HepG2 (cell line): Measurements from ENCODE around the gene CCL17. TPM values are rescaled to one million over a fixed set of nuclear protein-coding genes. Genes with fewer than 3 reads are reported as not detected.

Source experiments
- ARHGAP35 ChIP-seq: sonication (generic); formaldehyde crosslinking; IDR thresholded peaks from 2 replicates; pipeline ENCODE4 v1.9.0; 2022; ENCODE audit warnings: mild to moderate bottlenecking, inconsistent platforms, moderate library complexity, missing genetic modification reagents, borderline replicate concordance
- CBFB ChIP-seq: sonication (generic); formaldehyde crosslinking; IDR thresholded peaks from 2 replicates; pipeline ENCODE4 v1.4.0; 2020; ENCODE audit warnings: missing genetic modification reagents
- KLF6 ChIP-seq: IDR thresholded peaks from 2 replicates; pipeline ENCODE4 v1.8.0; 2016; ENCODE audit warnings: missing biosample characterization, missing genetic modification reagents
- MAZ ChIP-seq, 2 experiments: sonication (generic) in 1 of 2; formaldehyde crosslinking in 1 of 2; IDR thresholded peaks; 2 replicates each; pipeline versions ENCODE4 v1.5.0 to v1.6.1; 2012 to 2020; ENCODE audit warnings: low read depth in 2 of 2, mild to moderate bottlenecking in 2 of 2, borderline replicate concordance in 1 of 2, improper control_type of control experiment in 1 of 2, low read length in 1 of 2, missing genetic modification reagents in 1 of 2, moderate library complexity in 1 of 2
- MXI1 ChIP-seq: IDR thresholded peaks from 3 replicates; pipeline ENCODE4 v1.6.1; 2012; ENCODE audit warnings: low read depth, low read length, inconsistent platforms, borderline replicate concordance
- PTBP1 ChIP-seq: fragments of 200-400 bp; formaldehyde crosslinking; IDR thresholded peaks from 2 replicates; pipeline ENCODE4 v1.6.1; 2018; ENCODE audit warnings: low read length, low read depth; ENCODE audit not compliant: poor library complexity, severe bottlenecking
- SIX1 ChIP-seq: sonication (generic); formaldehyde crosslinking; IDR thresholded peaks from 2 replicates; pipeline ENCODE4 v1.4.0; 2020; ENCODE audit warnings: missing genetic modification reagents, borderline replicate concordance
- SMARCE1 ChIP-seq: fragments of 450-650 bp; IDR thresholded peaks from 2 replicates; pipeline ENCODE4 v1.6.1; 2017; ENCODE audit warnings: borderline replicate concordance
- TBP ChIP-seq: sonication (generic); formaldehyde crosslinking; IDR thresholded peaks from 2 replicates; pipeline ENCODE4 v1.5.0; 2020; ENCODE audit warnings: missing genetic modification reagents
- ZBTB2 ChIP-seq: sonication (generic); formaldehyde crosslinking; IDR thresholded peaks from 2 replicates; pipeline ENCODE4 v1.8.0; 2022; ENCODE audit warnings: low read depth, missing genetic modification reagents
- ZNF12 ChIP-seq: sonication (generic); formaldehyde crosslinking; IDR thresholded peaks from 2 replicates; pipeline ENCODE4 v1.5.0; 2020; ENCODE audit warnings: missing genetic modification reagents
- ZNF143 ChIP-seq: sonication (generic); formaldehyde crosslinking; IDR thresholded peaks from 2 replicates; pipeline ENCODE4 v1.4.0; 2020; ENCODE audit warnings: missing genetic modification reagents
- ZNF280D ChIP-seq: sonication (generic); formaldehyde crosslinking; IDR thresholded peaks from 2 replicates; pipeline ENCODE4 v1.5.1; 2020; ENCODE audit warnings: mild to moderate bottlenecking, missing genetic modification reagents
- ZNF329 ChIP-seq: sonication (generic); formaldehyde crosslinking; IDR thresholded peaks from 2 replicates; pipeline ENCODE4 v1.9.0; 2021; ENCODE audit warnings: low read depth, mild to moderate bottlenecking, missing genetic modification reagents
- polyA plus RNA-seq, 8 experiments: library from polyadenylated mRNA; depleted of rRNA in 3 of 8; stranded (reverse) in 7 of 8; unstranded in 1 of 8; fragments of >200 nt; fragmentation: Illumina TruSeq in 4 of 8; extraction: Trizol in 4 of 8; gene quantifications; 2 replicates each; pipeline versions ENCODE4 v1.2.1 to v1.2.3, GENCODE V29; 2011 to 2016; ENCODE audit warnings: low read depth in 4 of 8, missing spikeins in 1 of 8, mixed read lengths in 1 of 8; ENCODE audit not compliant: insufficient read depth in 1 of 8
- total RNA-seq, 5 experiments: library from RNA; depleted of rRNA; stranded (reverse); fragments of >200 nt; fragmentation: Illumina TruSeq; extraction: Trizol; gene quantifications; 2 replicates each; pipeline ENCODE4 v1.2.3, GENCODE V29; 2016; ENCODE audit warnings: low read depth in 1 of 5
- TF ChIP-seq, protein P1 (sequence below): sonication (generic); formaldehyde crosslinking; IDR thresholded peaks from 2 replicates; pipeline ENCODE4 v1.5.0; 2020; ENCODE audit warnings: mild to moderate bottlenecking, low read depth, missing genetic modification reagents, borderline replicate concordance
- TF ChIP-seq, protein P2 (sequence below): sonication (generic); formaldehyde crosslinking; IDR thresholded peaks from 2 replicates; pipeline ENCODE4 v1.5.1; 2020; ENCODE audit warnings: missing genetic modification reagents, mild to moderate bottlenecking, borderline replicate concordance
- TF ChIP-seq, protein P3 (sequence below): sonication (generic); formaldehyde crosslinking; IDR thresholded peaks from 2 replicates; pipeline ENCODE4 v1.4.0; 2020; ENCODE audit warnings: missing genetic modification reagents

The CCL17 gene
- total and polyA plus RNA-seq, 2 of the 13 experiments (the other 11 are each of a cell fraction or from before 2014, with no cell fraction given): not detected

DNA sequence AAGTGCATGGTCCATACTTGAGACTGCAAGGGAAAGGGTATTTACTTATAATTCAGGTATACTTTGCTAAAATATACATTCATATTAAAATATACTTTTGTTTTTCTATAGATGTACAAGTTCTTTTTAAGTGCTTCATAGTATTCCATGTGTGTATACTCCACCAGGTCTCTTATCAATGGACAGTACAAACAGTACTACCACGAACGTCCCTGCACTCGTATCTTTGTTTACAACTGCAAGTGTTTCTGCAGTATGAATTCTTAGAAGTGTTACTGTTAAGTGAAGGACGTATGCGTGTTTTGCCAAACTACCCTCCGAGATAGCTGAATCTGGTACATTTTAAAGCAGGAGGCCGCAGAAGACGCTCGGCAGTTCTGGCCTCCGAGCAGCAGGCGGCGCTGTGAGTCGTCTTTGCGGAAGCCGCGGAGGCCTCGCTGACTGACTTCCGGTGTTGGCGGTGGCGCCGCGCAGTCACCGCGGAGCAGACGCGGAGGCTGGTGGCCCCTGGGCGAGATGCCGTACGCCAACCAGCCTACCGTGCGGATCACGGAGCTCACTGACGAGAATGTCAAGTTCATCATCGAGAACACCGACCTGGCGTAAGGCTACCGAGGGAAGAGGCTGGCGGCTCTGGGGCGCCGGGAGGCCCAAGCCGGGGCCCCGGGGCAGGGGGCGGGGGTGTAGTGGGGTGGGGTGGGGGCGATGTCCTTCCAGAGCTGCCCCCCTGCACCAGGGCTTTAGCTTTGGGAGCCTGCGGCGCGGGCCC lies 57.8 kb downstream of the CCL17 start, which contains the start of gene POLR2C (continued):
- TF ChIP-seq, protein P1, sequence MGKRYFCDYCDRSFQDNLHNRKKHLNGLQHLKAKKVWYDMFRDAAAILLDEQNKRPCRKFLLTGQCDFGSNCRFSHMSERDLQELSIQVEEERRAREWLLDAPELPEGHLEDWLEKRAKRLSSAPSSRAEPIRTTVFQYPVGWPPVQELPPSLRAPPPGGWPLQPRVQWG (CRISPR knock-in tag): no peak
- peak; percentile 81; the same call in 1 of the 2 replicates for TF ChIP-seq TBP (CRISPR knock-in tag)
- TF ChIP-seq ARHGAP35 (CRISPR knock-in tag): no peak
- TF ChIP-seq, protein P2, sequence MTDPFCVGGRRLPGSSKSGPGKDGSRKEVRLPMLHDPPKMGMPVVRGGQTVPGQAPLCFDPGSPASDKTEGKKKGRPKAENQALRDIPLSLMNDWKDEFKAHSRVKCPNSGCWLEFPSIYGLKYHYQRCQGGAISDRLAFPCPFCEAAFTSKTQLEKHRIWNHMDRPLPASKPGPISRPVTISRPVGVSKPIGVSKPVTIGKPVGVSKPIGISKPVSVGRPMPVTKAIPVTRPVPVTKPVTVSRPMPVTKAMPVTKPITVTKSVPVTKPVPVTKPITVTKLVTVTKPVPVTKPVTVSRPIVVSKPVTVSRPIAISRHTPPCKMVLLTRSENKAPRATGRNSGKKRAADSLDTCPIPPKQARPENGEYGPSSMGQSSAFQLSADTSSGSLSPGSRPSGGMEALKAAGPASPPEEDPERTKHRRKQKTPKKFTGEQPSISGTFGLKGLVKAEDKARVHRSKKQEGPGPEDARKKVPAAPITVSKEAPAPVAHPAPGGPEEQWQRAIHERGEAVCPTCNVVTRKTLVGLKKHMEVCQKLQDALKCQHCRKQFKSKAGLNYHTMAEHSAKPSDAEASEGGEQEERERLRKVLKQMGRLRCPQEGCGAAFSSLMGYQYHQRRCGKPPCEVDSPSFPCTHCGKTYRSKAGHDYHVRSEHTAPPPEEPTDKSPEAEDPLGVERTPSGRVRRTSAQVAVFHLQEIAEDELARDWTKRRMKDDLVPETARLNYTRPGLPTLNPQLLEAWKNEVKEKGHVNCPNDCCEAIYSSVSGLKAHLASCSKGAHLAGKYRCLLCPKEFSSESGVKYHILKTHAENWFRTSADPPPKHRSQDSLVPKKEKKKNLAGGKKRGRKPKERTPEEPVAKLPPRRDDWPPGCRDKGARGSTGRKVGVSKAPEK (CRISPR knock-in tag): no peak
- peak; percentile 97 for TF ChIP-seq CBFB
- TF ChIP-seq ZNF329 (CRISPR knock-in tag): peak; percentile 72; the same call in 1 of the 2 replicates
- TF ChIP-seq MAZ (IDR thresholded peaks at IDR 0.05; ENCODE audit: borderline replicate concordance, low read depth, low read length): 0 out of 2 replicates have a peak, but pooled peaks have one; percentile 25
- peak; percentile 86 for TF ChIP-seq MAZ (CRISPR knock-in tag; IDR thresholded peaks at IDR 0.05; ENCODE audit: low read depth)
- peak; percentile 66; the same call in 1 of the 2 replicates for TF ChIP-seq SIX1
- TF ChIP-seq MXI1: peak; percentile 78; the same call in 2 of the 3 replicates
- no peak for TF ChIP-seq PTBP1
- 0 out of 2 replicates have a peak, but pooled peaks have one; percentile 25 for TF ChIP-seq ZNF280D
- TF ChIP-seq, protein P3, sequence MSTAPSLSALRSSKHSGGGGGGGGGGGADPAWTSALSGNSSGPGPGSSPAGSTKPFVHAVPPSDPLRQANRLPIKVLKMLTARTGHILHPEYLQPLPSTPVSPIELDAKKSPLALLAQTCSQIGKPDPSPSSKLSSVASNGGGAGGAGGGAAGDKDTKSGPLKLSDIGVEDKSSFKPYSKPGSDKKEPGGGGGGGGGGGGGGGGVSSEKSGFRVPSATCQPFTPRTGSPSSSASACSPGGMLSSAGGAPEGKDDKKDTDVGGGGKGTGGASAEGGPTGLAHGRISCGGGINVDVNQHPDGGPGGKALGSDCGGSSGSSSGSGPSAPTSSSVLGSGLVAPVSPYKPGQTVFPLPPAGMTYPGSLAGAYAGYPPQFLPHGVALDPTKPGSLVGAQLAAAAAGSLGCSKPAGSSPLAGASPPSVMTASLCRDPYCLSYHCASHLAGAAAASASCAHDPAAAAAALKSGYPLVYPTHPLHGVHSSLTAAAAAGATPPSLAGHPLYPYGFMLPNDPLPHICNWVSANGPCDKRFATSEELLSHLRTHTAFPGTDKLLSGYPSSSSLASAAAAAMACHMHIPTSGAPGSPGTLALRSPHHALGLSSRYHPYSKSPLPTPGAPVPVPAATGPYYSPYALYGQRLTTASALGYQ (CRISPR knock-in tag): peak; percentile 88
- peak; percentile 99 for TF ChIP-seq KLF6 (CRISPR knock-in tag)
- peak; percentile 72; the same call in 1 of the 2 replicates for TF ChIP-seq ZBTB2
- TF ChIP-seq ZNF12 (CRISPR knock-in tag): peak; percentile 53; the same call in 1 of the 2 replicates
- peak; percentile 68 for TF ChIP-seq ZNF143 (CRISPR knock-in tag)
- TF ChIP-seq SMARCE1: no peak
